ENCODE data around the gene CPN2. TPM values are rescaled to one million over a fixed set of nuclear protein-coding genes. Genes with fewer than 3 reads are reported as not detected.

Gene CPN2
- total RNA-seq, 3 donors from 2014 or later = 0.14 TPM; not detected in 2

DNA sequence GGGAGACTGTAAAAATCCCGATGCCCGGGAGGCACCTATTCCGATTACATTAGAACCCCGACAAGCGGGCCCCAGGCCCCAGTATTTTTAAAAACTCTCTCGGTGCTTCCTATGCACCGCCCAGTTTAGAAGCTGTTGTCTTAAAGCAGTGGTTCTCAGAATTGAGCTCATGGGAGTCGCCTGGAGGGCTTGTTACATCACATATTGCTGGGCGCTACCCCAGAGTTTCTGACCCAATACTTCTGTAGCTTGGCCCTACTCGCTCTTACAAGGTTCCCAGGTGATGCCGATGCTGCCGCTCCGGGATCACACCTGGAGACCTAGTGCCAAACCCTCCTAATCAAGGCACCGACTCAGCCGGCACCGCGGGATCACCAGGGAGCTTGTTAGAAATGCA, 35.2 kb downstream of the CPN2 start:
- intact Hi-C loops (cut with DNase I, micrococcal nuclease) = loop anchor here (5.0 to 10.0 kb wide), 3 partner anchors 179 to 534 kb away; partner anchors contain the start of gene HES1 (in 1 of the 2)
- TF ChIP-seq, protein P1, sequence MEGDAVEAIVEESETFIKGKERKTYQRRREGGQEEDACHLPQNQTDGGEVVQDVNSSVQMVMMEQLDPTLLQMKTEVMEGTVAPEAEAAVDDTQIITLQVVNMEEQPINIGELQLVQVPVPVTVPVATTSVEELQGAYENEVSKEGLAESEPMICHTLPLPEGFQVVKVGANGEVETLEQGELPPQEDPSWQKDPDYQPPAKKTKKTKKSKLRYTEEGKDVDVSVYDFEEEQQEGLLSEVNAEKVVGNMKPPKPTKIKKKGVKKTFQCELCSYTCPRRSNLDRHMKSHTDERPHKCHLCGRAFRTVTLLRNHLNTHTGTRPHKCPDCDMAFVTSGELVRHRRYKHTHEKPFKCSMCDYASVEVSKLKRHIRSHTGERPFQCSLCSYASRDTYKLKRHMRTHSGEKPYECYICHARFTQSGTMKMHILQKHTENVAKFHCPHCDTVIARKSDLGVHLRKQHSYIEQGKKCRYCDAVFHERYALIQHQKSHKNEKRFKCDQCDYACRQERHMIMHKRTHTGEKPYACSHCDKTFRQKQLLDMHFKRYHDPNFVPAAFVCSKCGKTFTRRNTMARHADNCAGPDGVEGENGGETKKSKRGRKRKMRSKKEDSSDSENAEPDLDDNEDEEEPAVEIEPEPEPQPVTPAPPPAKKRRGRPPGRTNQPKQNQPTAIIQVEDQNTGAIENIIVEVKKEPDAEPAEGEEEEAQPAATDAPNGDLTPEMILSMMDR (IDR thresholded peaks at IDR 0.05) = no peak
- peak in 1 of 3 donors; percentile 42 for DNase-seq
- Histone ChIP-seq H3K9me3 (peaks cover 2% of the 10 kb centered on the region), H3K4me3 (no peak overlapping the region), H3K36me3 (ENCODE audit: low read depth) (no peaks in the 10 kb centered on the region), H3K4me1 (ENCODE audit: low read depth) (peaks cover 6% of the 10 kb centered on the region)
- peak; percentile 7 for ATAC-seq

DNA sequence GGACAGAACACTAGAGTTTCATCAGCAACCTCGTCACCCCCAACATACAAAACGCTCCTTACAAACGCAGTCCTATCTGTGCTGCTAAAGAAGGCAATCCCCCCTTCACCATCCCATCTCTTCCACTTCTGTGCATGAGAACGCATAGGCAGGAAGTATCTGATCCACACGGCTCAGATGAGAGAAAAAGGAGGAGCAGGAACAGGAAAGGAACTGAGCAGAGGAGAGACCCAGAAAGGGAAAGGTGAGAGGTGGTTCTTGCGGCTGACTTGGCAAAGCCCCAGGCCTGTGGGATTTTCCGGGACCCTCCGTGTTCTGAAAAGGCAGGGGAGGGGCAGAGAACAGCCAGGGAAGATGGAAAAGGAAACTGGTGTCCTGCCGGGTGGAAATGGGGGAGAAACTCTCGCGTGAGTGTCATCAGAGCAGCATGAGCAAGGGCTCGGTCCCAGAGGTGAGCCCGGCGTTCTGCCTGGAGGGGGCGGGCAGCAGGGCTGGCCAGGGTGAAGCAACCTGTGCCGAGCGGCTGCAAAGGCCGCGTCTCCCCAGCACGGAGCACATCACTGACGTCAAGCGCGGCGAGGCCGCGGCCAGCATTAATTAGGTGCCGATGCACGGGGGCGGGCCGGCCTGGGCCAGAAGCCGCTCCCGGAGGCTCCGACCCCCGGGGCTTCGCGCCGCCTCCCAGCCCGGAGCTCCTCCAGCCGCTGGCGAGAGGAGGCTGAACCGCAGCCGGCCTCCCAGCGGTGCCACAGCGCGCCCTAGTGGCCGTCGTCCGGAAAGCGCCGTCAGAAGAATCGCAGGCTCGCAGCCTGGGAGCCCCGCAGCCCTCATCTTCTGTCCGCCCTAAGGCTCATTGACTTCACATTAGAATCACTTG, 35.8 kb downstream of the CPN2 start:
- Histone ChIP-seq H3K4me3 (no peak overlapping the region), H3K4me1 (ENCODE audit: low read depth) (peaks cover 6% of the 10 kb centered on the region), H3K36me3 (ENCODE audit: low read depth) (no peaks in the 10 kb centered on the region), H3K9me3 (peaks cover 2% of the 10 kb centered on the region)
- ATAC-seq (peak; percentile 94), DNase-seq (peak; percentile 83 to 90 (median 87))
- TF ChIP-seq, protein P1 (IDR thresholded peaks at IDR 0.05) = peak; percentile 91
- intact Hi-C loops (cut with DNase I, micrococcal nuclease) = loop anchor here (5.0 to 10.0 kb wide), 3 partner anchors 178 to 533 kb away; partner anchors contain the start of gene HES1 (in 1 of the 2)

- DNase-seq (no peak), ATAC-seq (no peak)
- Histone ChIP-seq H3K9me3 (peaks cover 2% of the 10 kb centered on the region), H3K36me3 (ENCODE audit: low read depth) (no peaks in the 10 kb centered on the region), H3K4me3 (no peak overlapping the region), H3K4me1 (ENCODE audit: low read depth) (peaks cover 6% of the 10 kb centered on the region)
- intact Hi-C loops (cut with DNase I, micrococcal nuclease) = loop anchor here (5.0 to 10.0 kb wide), 3 partner anchors 177 to 532 kb away; partner anchors contain the start of gene HES1 (in 1 of the 2)
- TF ChIP-seq, protein P1 (IDR thresholded peaks at IDR 0.05) = no peak
Measured at GRCh38 chr3:194314388-194315068, 36.6 kb downstream of the CPN2 start.

- DNase-seq (peak in 2 of 3 donors; percentile 38 to 54), ATAC-seq (no peak)
- TF ChIP-seq, protein P1 (IDR thresholded peaks at IDR 0.05) = no peak
- peaks cover 6% of the 10 kb centered on the region for H3K4me1 ChIP-seq (ENCODE audit: low read depth)
- no peak overlapping the region for H3K4me3 ChIP-seq
- intact Hi-C loops (cut with DNase I, micrococcal nuclease) = loop anchor here in 1 of 2 donors (10.0 kb wide), 1 partner anchor 529 kb away; no protein-coding TSS in a partner anchor
- H3K36me3 ChIP-seq (ENCODE audit: low read depth) = no peaks in the 10 kb centered on the region
- H3K9me3 ChIP-seq = no peaks in the 10 kb centered on the region
Measured at GRCh38 chr3:194313560-194314387, 37.4 kb downstream of the CPN2 start.

- Histone ChIP-seq H3K4me3 (no peak overlapping the region), H3K9me3 (no peaks in the 10 kb centered on the region), H3K4me1 (ENCODE audit: low read depth) (peaks cover 6% of the 10 kb centered on the region), H3K36me3 (ENCODE audit: low read depth) (no peaks in the 10 kb centered on the region)
- TF ChIP-seq, protein P1 (IDR thresholded peaks at IDR 0.05) = no peak
- ATAC-seq (peak; percentile 3), DNase-seq (peak in 2 of 3 donors; percentile 50 to 53)
- intact Hi-C loops (cut with DNase I, micrococcal nuclease) = loop anchor here in 1 of 2 donors (10.0 kb wide), 1 partner anchor 528 kb away; no protein-coding TSS in a partner anchor
Measured at GRCh38 chr3:194312743-194313281, 38.3 kb downstream of the CPN2 start.
